GM18867 (cell line): ENCODE measurements around the gene TRUB1.
A peak's percentile ranks its signal among the peaks of the same experiment; 100 is the strongest.
"Not testable (repeated sequence)": the region's sequence is repeated elsewhere in the genome, so short reads cannot be mapped to it uniquely, and the experiment has no call there.

Source experiments
- ATAC-seq: cut with Tn5 transposase; IDR thresholded peaks from one replicate; pipeline ENCODE4 v1.9.1; 2021; ENCODE audit warnings: mild to moderate bottlenecking, moderate library complexity; ENCODE audit not compliant: unreplicated experiment

Gene TRUB1

DNA sequence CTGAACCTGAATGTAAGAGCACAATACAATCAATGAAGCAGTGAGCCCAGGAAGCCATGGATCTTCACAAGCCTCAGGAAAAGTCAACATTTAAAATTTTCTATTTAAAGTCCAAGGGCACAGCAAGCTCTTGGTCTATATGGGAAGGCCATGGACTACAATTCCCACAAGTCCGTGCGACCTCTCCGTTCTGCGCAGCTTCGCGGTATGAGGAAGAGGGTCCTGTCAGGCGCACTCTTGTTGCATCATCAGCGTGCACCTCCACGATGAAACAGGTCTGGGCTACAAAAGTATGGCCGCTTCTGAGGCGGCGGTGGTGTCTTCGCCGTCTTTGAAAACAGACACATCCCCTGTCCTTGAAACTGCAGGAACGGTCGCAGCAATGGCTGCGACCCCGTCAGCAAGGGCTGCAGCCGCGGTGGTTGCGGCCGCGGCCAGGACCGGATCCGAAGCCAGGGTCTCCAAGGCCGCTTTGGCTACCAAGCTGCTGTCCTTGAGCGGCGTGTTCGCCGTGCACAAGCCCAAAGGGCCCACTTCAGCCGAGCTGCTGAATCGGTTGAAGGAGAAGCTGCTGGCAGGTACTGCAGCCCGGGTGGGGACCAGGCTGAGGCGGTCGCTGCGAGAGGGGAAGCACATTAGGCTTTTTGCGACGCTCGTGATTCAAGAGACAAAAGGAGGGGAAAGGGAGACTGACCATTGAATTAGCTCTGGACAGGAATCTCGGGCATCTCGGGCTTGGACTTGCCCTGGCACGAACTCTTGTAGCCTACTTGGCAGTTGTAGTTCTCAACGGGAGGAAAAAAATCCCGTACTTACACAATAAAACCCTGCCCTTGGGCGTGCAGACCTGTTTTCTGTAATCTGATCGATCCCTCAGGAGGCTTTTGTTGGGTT is at the start of gene TRUB1:
TRUB1 (plus strand) TSS at position 234 of the 894 bp plus-strand sequence; CDS start at position 293, 59 bp downstream.
- peak; percentile 100 for ATAC-seq

DNA sequence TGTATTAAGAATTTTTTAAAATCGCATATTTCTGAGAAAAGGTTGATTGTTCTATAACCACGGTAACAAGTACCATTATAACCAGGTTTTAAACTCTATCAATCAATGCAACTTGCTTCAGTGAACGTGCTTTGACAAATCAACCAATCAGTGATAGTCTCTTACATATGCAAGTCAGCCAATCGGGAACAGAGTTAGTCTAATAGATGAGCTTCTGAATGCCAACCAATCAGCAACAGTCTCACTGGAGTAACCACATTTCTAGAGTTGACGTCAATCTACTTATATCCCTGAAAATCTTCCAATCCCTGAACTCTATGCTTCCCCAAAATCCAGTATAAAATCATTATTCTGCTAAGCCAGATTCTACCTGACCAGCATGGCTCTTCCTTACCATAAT is 44.7 kb upstream of the TRUB1 start:
- ATAC-seq, result no peak

DNA sequence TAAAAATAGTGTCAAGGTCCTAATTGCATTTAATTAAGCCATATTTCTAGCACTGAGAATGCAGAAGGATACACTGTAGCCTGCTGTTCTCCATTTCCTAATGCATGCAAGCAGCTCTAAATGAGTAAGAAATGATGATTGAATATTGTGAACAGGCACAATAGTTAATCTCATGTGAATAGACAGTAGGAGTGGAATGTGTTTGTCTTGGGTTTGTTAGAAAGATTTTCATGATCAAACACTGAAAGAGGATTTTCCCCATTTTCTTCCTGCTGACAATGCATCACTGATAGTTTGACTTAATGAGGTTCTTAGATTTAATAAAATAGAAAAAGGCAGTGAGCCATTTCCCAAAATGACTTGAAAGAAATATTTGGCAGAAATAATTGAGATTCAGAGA is 43.1 kb upstream of the TRUB1 start:
- ATAC-seq, result no peak

DNA sequence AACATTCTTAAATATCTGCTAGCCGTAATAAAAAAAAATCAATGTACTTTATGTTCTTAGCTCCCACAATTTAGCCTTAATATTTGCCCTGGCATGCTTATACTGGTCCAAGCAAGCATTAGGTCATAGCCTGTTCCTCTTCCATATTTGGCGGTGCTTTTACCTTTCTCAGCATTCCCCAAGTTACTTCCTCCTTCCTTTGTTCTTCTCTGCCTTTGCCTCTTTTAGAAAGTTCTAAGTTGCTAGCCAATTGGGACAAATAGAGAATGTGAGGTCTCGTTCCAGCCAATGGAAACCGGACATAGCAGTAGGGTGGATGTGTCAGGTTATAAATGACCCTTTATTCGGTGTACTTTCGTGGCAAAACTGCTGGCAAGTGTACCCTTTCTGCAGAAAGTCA is 41.0 kb upstream of the TRUB1 start:
- not testable (repeated sequence) for ATAC-seq

DNA sequence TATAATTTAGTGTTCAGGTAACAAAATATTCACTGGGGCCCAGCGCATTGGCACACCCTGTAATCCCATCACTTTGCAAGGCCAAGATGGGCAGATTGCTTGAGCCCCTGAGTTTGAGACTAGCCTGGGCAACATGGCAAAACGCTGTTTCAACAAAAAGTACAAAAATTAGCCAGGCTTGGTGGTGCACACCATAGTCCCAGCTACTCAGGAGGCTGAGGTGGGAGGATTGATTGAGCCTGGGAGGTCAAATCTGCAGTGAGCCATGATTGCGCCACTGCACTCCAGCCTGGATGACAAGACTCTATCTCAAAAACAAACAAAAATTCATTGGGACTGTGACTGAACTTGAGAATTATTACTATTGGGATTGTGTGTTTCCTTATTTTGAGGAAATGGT is 40.4 kb upstream of the TRUB1 start:
- ATAC-seq, result no peak

- no peak for ATAC-seq
These were observed 38.0 kb upstream of the TRUB1 start for GRCh38 chr10:114899982-114900381.

GRCh38 chr10:114900658-114901057 is 37.3 kb upstream of the TRUB1 start:
- ATAC-seq, result no peak

DNA sequence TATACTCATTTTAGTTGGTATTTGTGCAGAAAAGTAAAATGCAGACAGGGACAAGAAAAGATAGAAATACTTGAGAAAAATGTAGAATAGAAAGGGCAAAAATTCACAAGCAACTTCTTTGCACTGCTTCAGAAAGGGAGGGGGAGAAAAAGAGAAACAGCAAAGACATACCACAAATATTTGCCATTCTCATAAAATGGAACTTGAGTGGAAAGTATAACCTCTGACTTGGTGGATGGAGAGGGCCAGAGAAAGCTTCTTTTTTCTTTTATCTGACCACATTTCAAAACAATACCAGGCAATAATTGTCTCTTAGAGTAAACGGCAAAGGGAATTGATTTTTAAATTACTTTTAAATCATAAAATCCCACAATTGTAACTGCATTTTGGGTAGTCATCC is 35.8 kb upstream of the TRUB1 start:
- no peak for ATAC-seq

- no peak for ATAC-seq
These were observed 32.5 kb upstream of the TRUB1 start for GRCh38 chr10:114905450-114905849.

DNA sequence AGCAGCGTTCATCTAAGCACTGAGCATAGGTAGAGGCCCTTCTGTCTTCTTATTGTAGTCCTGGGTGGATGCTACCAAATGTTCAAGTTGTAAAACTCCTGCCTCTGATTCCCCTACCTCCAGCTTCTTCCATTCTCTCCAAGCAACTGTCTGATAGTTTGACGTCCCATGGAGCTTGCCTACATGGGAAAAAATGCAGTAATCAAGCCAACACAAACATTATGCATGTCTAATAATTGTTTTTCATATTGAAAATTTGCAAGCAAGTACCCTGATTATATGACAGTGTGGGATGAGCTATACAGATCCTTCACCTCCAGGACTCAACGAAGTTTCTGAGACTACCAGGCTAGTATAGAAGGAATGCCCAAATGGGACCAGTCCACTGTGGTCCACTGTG is 31.0 kb upstream of the TRUB1 start:
- ATAC-seq, result no peak

DNA sequence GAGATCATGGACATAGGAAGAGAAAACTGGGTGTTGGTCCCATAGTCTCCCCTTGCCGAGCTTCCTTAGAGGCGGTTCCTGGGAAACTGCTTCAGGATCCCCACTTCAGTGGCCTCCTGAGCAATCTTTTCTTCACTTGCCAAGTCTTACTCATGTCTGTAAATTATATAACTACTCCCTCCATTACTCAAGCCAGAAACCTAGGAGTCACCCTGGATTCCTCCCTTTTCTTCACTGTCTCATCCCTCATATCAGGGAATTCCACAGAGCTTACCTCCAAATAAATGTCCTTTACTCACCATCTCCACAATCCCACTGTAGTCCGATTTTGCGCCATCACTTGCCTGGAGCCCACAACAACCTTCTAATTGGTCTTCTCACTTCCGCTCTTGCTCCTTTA is 29.1 kb upstream of the TRUB1 start:
- ATAC-seq, result no peak

DNA sequence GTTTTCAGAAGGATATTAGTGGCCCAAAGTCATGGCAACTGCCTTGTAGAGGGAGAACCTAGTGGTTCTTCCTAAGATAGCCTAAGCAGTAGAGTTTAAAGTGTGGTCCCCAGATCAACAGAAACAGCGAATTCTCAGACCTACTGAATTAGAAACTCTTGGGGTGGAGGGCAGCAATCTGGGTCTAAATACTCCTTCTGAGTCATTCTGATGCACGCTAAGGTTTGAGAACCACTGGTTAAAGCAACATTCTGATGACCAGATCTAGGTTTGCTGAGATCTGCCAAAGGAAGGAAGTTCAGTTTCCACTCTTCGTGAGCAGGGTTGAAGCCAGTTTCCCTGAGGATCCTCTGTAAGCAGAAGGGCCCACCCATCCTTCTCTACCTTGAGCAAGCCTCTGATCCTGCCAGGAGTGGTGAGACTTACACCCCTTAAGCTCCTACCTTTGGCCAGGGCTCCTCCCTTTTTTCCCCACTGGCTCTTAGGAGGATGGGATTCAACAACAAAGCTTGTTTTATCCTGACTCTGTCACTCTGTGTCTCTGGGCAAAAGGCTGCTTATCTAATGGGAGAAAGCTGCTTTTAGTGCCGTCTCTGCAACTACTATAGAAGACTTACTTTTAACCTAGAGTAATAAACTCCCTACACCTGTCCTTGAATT is 26.8 kb upstream of the TRUB1 start:
- peak; percentile 73 for ATAC-seq

DNA sequence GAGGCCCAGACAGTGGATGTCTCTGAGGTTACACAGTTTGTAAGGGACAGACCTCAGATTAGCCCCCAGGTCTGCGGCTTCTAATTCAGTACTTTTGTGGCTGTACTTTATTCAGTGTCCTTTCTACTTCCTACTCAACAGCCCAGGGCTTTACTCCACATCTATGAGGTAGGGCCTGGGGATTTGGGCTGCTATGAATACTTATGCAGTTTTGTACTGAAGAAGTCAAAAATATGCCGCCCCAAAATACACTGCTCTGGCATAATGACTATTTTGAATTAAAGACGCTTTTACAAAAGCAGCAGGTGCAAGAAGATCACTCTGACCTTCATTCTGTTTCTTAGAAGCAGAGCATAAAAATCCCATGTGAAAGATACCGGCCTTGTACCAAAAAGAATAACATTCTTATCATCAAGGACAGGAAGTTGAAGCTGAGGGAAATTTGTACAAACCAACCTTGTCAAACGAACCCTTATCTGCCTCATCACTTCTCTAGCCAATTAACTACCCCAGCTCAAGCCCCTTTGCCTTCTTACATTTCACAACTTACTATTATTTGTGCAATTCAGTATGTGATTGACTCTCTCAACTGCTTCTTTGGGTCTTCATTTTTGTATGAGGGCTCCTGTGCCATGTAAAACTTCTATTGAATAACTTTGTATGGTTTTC is 26.1 kb upstream of the TRUB1 start:
- no peak for ATAC-seq

DNA sequence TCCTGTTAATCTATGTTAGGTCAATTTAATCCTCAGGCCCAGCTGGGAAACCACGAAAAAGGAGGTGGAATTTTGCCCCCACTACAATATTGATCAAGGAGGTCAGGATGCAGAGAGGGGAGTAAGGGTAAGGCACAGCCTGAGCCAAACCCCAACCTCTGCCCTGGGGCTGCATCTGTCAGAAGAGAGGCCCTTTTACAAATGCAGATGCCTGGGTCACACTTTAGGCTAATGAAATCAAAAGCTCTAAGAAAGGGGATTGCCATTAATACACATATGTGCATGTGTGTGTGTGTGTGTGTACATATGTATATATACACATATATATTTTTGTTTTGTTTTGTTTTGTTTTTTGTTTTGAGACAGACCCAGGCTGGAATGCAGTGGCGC is 25.5 kb upstream of the TRUB1 start:
- no peak for ATAC-seq

- ATAC-seq, result no peak
These were observed 23.4 kb upstream of the TRUB1 start for GRCh38 chr10:114914560-114914959.

GRCh38 chr10:114915294-114915693 is 22.7 kb upstream of the TRUB1 start:
- no peak for ATAC-seq

DNA sequence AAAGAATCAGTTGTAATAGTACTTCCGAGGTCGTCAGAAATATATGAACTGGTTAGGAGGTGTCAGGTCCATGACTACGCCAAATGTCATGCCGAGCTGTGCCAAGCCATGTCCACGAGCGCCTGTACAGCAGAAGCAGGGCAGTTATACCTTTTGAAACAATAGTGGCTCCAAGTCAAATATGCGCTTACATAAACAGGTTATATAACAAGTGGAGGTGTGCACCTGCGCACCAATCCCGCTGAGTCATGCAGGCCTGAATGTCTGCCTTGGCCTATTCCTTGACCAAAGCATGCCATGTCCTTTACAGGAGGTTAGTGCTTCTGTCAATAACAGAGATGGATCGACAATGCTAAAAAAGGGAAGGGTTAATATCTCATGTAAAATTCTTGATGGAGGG is 21.3 kb upstream of the TRUB1 start:
- no peak for ATAC-seq

DNA sequence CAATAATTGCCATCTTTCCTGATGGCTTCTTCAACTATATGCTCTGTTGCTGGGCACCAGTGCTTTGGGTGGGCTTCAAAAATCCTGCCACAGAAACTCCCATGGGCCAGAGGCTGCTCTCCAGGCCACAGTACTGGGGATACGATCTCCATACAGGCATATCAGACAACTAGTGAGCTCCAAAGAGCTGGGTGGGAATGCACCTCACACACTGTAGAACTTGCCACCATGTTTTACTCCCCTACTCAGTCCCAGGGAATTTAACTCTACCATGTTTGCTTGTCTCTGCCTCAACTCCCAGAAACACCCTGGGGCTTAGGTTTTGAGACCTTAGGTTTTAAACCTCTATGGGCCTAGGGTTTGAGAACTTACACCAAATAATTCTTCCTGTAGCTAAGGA is 20.5 kb upstream of the TRUB1 start:
- ATAC-seq, result no peak

- no peak for ATAC-seq
These were observed 19.9 kb upstream of the TRUB1 start for GRCh38 chr10:114917927-114918672.

DNA sequence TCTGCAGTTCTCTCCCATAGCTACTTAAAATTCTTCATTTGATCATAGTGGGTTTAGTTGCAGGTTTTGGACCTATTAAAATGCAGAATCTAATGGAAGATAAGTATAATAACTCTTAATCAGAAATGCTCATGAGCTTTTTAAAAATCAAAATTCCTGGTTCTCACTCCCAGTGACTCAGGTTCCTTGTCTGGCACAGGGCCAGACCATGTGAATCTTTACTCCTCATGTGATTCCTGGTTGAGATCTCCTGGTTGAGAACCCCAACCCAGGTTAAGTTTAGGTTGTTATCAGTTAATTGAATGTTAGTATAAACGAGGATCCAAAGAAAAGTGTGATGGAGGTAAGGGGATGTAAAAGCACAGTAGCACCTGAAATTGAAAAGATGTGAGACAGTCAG is 17.5 kb upstream of the TRUB1 start:
- ATAC-seq, result no peak

GRCh38 chr10:114922003-114922402 is 16.0 kb upstream of the TRUB1 start:
- no peak for ATAC-seq
